Measurements from ENCODE around the gene WASL.
"Not testable (repeated sequence)": the region's sequence is repeated elsewhere in the genome, so short reads cannot be mapped to it uniquely, and the experiment has no call there.

WASL gene

GRCh38 chr7:123748734-123749536 lies at the start of gene WASL:
WASL (minus strand) TSS chr7:123749003; CDS start chr7:123748734, 269 bp downstream.
- peak; percentile 94 for DNase-seq

GRCh38 chr7:123797673-123798531 lies 49.1 kb upstream of the WASL start:
- DNase-seq: no peak

- DNase-seq: no peak
Observed at GRCh38 chr7:123796568-123796967, 47.8 kb upstream of the WASL start.

GRCh38 chr7:123795917-123796316 lies 47.1 kb upstream of the WASL start:
- DNase-seq: no peak

GRCh38 chr7:123795116-123795515 lies 46.3 kb upstream of the WASL start:
- DNase-seq: not testable (repeated sequence)

GRCh38 chr7:123792547-123792946 lies 43.7 kb upstream of the WASL start:
- DNase-seq: no peak

GRCh38 chr7:123791001-123791400 lies 42.2 kb upstream of the WASL start:
- DNase-seq: no peak

GRCh38 chr7:123789817-123790216 lies 41.0 kb upstream of the WASL start:
- DNase-seq: no peak

- DNase-seq: no peak
Observed at GRCh38 chr7:123789206-123789784, 40.5 kb upstream of the WASL start.

- no peak for DNase-seq
Observed at GRCh38 chr7:123788584-123788983, 39.8 kb upstream of the WASL start.

GRCh38 chr7:123787220-123788007 lies 38.6 kb upstream of the WASL start:
- DNase-seq: no peak

- DNase-seq: no peak
Observed at GRCh38 chr7:123784263-123784662, 35.5 kb upstream of the WASL start.

- DNase-seq: no peak
Observed at GRCh38 chr7:123783820-123784219, 35.0 kb upstream of the WASL start.

GRCh38 chr7:123782071-123782798 lies 33.4 kb upstream of the WASL start:
- no peak for DNase-seq

GRCh38 chr7:123780472-123780871 lies 31.7 kb upstream of the WASL start:
- not testable (repeated sequence) for DNase-seq

GRCh38 chr7:123774496-123774895 lies 25.7 kb upstream of the WASL start:
- no peak for DNase-seq

GRCh38 chr7:123773481-123773880 lies 24.7 kb upstream of the WASL start:
- DNase-seq: no peak

GRCh38 chr7:123772652-123773051 lies 23.8 kb upstream of the WASL start:
- DNase-seq: no peak

- no peak for DNase-seq
Observed at GRCh38 chr7:123771846-123772245, 23.0 kb upstream of the WASL start.

- no peak for DNase-seq
Observed at GRCh38 chr7:123771256-123771655, 22.5 kb upstream of the WASL start.

GRCh38 chr7:123770378-123770777 lies 21.6 kb upstream of the WASL start:
- no peak for DNase-seq

GRCh38 chr7:123769371-123769770 lies 20.6 kb upstream of the WASL start:
- DNase-seq: no peak
